ENCODE data around the gene ENOSF1. TPM values are rescaled to one million over a fixed set of nuclear protein-coding genes. Genes with fewer than 3 reads are reported as not detected.
"Not testable (repeated sequence)": the region's sequence is repeated elsewhere in the genome, so short reads cannot be mapped to it uniquely, and the experiment has no call there.

Gene ENOSF1
- total RNA-seq, 2 experiments from 2014 or later = 61.3 to 66.1 TPM

GRCh38 chr18:703213-703967 lies 9.0 kb downstream of the ENOSF1 start:
- Mint-ChIP-seq H3K4me3 (no peak overlapping the region), H3K27ac (peak overlapping the region; percentile 67), H3K36me3 (ENCODE audit: low read depth) (peaks cover 48% of the 10 kb centered on the region), H3K4me1 (ENCODE audit: low read depth) (peaks cover 29% of the 10 kb centered on the region), H3K9me3 (no peaks in the 10 kb centered on the region), H3K27me3 (ENCODE audit: low read depth) (no peaks in the 10 kb centered on the region)
- DNase-seq = no peak
- intact Hi-C loops (cut with micrococcal nuclease) = no loop called here
- CTCF ChIA-PET = interaction anchor here (0.7 to 1.6 kb wide), 4 partner anchors 10 to 136 kb away, joined by 3 to 4 read pairs (median 4); no protein-coding TSS in a partner anchor

DNA sequence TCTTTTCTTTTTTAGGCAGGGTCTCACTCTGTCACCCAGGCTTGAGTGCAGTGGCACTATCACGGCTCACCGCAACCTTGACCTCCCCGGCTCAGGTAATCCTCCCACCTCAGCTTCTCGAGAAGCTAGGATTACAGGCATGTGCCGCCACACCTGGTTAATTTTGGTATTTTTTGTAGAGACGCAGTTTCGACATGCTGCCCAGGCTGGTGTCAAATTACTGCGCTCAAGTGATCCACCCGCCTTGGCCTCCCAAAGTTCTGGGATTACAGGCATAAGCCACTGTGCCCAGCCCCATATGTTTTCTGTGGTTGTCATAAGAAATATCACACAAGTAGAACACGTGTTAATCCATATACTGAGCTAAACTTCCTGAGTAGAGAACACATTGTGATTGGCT lies 14.6 kb downstream of the ENOSF1 start:
- Mint-ChIP-seq H3K36me3 (ENCODE audit: low read depth) (peaks cover 35% of the 10 kb centered on the region), H3K27ac (no peak overlapping the region), H3K4me1 (ENCODE audit: low read depth) (peaks cover 5% of the 10 kb centered on the region), H3K27me3 (ENCODE audit: low read depth) (no peaks in the 10 kb centered on the region), H3K4me3 (no peak overlapping the region), H3K9me3 (no peaks in the 10 kb centered on the region)
- DNase-seq = no peak
- intact Hi-C loops (cut with micrococcal nuclease) = no loop called here
- CTCF ChIA-PET = interaction anchor here (0.8 to 1.4 kb wide), 3 partner anchors 10 to 73 kb away, joined by 3 to 4 read pairs (median 3); no protein-coding TSS in a partner anchor

- Mint-ChIP-seq H3K27ac (no peak overlapping the region), H3K4me1 (ENCODE audit: low read depth) (peaks cover 3% of the 10 kb centered on the region), H3K9me3 (no peaks in the 10 kb centered on the region), H3K27me3 (ENCODE audit: low read depth) (no peaks in the 10 kb centered on the region), H3K4me3 (no peak overlapping the region), H3K36me3 (ENCODE audit: low read depth) (peaks cover 39% of the 10 kb centered on the region)
- intact Hi-C loops (cut with micrococcal nuclease) = no loop called here
- no peak for DNase-seq
- CTCF ChIA-PET = interaction anchor here (1.4 kb wide), 1 partner anchor 11 kb away, joined by 4 read pairs; no protein-coding TSS in a partner anchor
Measured at GRCh38 chr18:697012-697411, 15.4 kb downstream of the ENOSF1 start.

- Mint-ChIP-seq H3K9me3 (no peaks in the 10 kb centered on the region), H3K4me3 (no peak overlapping the region), H3K4me1 (ENCODE audit: low read depth) (peaks cover 3% of the 10 kb centered on the region), H3K27ac (peak overlapping the region; percentile 24), H3K27me3 (ENCODE audit: low read depth) (no peaks in the 10 kb centered on the region), H3K36me3 (ENCODE audit: low read depth) (peaks cover 35% of the 10 kb centered on the region)
- no peak for DNase-seq
- intact Hi-C loops (cut with micrococcal nuclease) = loop anchor here (2.0 kb wide), 1 partner anchor 17 kb away; no protein-coding TSS in a partner anchor
- CTCF ChIA-PET = no interaction called here
Measured at GRCh38 chr18:693466-694187, 18.8 kb downstream of the ENOSF1 start.

DNA sequence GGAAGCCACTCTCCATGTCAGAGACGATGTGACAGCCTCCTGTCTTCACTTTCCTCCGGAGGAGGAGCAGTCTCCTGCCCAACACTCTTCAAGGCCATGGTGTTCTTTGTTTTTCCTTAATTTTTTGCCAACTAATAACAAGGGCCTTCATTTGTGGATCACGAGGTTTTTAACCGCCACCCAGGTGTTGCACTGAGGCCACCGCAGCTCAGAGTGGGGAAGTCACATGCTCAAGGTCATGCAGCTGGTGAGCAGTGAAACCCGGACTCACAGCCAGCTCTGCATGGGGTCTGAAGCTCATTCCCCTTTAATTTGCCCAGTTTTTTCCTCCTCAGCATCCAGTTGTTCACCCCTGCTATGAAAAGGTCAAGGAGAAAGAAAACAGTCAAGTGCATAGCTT lies 19.6 kb downstream of the ENOSF1 start:
- Mint-ChIP-seq H3K4me3 (no peak overlapping the region), H3K4me1 (ENCODE audit: low read depth) (peaks cover 3% of the 10 kb centered on the region), H3K27me3 (ENCODE audit: low read depth) (no peaks in the 10 kb centered on the region), H3K27ac (no peak overlapping the region), H3K9me3 (no peaks in the 10 kb centered on the region), H3K36me3 (ENCODE audit: low read depth) (peaks cover 36% of the 10 kb centered on the region)
- CTCF ChIA-PET = interaction anchor here (0.6 kb wide), 1 partner anchor 47 kb away, joined by 3 read pairs; no protein-coding TSS in a partner anchor
- intact Hi-C loops (cut with micrococcal nuclease) = no loop called here
- DNase-seq = no peak

DNA sequence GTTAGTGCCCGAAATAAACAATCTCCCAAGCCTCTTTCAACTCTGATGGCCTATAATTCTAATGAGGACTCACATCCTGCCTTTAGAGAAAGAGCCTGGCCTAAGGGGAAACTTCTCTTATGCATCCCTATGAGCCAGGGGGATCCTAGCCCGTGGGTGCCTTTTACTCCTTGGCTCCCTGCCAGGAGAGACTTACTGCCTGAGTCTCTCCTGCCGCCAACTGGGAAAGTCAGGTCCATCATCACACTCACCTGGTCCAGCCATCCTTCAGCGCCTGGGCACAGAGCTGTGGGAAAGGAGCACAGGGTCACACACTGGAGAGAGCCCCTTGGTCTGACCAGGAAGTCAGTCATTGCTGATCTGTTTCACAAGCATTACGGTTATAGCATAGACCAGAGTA lies 24.1 kb downstream of the ENOSF1 start:
- no peak for DNase-seq
- Mint-ChIP-seq H3K27ac (no peak overlapping the region), H3K27me3 (ENCODE audit: low read depth) (no peaks in the 10 kb centered on the region), H3K4me1 (ENCODE audit: low read depth) (peaks cover under 1% of the 10 kb centered on the region), H3K4me3 (no peak overlapping the region), H3K9me3 (no peaks in the 10 kb centered on the region), H3K36me3 (ENCODE audit: low read depth) (peaks cover 55% of the 10 kb centered on the region)
- intact Hi-C loops (cut with micrococcal nuclease) = no loop called here
- CTCF ChIA-PET = interaction anchor here (0.6 kb wide), 1 partner anchor 54 kb away, joined by 3 read pairs; no protein-coding TSS in a partner anchor

GRCh38 chr18:686339-687111 lies 25.9 kb downstream of the ENOSF1 start:
- peaks cover 59% of the 10 kb centered on the region for H3K36me3 Mint-ChIP-seq (ENCODE audit: low read depth)
- H3K27me3 Mint-ChIP-seq (ENCODE audit: low read depth) = no peaks in the 10 kb centered on the region
- no peak for DNase-seq
- intact Hi-C loops (cut with micrococcal nuclease) = no loop called here
- H3K27ac Mint-ChIP-seq = no peak overlapping the region
- H3K4me1 Mint-ChIP-seq (ENCODE audit: low read depth) = peaks cover 15% of the 10 kb centered on the region
- H3K9me3 Mint-ChIP-seq = no peaks in the 10 kb centered on the region
- CTCF ChIA-PET = interaction anchor here (1.2 to 1.3 kb wide), 2 partner anchors 29 to 153 kb away, joined by 3 read pairs; partner anchors contain the start of gene TYMS
- no peak overlapping the region for H3K4me3 Mint-ChIP-seq

- CTCF ChIA-PET = no interaction called here
- Mint-ChIP-seq H3K4me3 (no peak overlapping the region), H3K9me3 (no peaks in the 10 kb centered on the region), H3K27me3 (ENCODE audit: low read depth) (no peaks in the 10 kb centered on the region), H3K4me1 (ENCODE audit: low read depth) (peaks cover 16% of the 10 kb centered on the region), H3K27ac (no peak overlapping the region), H3K36me3 (ENCODE audit: low read depth) (peaks cover 64% of the 10 kb centered on the region)
- intact Hi-C loops (cut with micrococcal nuclease) = no loop called here
- no peak for DNase-seq
Measured at GRCh38 chr18:685438-685837, 27.0 kb downstream of the ENOSF1 start.

DNA sequence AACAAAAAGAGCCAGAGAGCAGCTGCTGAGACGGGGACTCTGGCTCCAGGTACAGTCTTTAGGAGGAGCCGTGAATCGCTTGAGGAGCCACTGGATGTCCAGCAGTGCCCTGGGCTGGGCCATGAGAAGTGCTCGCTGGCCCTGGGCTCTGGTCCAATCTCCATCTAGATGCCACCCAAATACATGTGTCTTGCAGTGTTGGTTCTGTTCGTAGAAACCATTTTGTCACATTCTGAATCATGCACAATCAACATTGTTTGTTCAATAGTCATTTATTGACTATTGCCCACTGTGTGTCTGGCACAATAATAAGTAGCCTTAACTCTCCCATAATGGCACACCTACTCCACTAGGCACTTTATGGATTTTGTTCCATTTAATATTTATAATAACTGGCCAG lies 28.9 kb downstream of the ENOSF1 start:
- peaks cover 17% of the 10 kb centered on the region for H3K4me1 Mint-ChIP-seq (ENCODE audit: low read depth)
- peaks cover 71% of the 10 kb centered on the region for H3K36me3 Mint-ChIP-seq (ENCODE audit: low read depth)
- H3K9me3 Mint-ChIP-seq = no peaks in the 10 kb centered on the region
- no peak overlapping the region for H3K27ac Mint-ChIP-seq
- H3K27me3 Mint-ChIP-seq (ENCODE audit: low read depth) = no peaks in the 10 kb centered on the region
- CTCF ChIA-PET = interaction anchor here (1.0 to 1.8 kb wide), 2 partner anchors 20 to 156 kb away, joined by 4 to 10 read pairs; no protein-coding TSS in a partner anchor
- no peak overlapping the region for H3K4me3 Mint-ChIP-seq
- no peak for DNase-seq
- intact Hi-C loops (cut with micrococcal nuclease) = no loop called here

DNA sequence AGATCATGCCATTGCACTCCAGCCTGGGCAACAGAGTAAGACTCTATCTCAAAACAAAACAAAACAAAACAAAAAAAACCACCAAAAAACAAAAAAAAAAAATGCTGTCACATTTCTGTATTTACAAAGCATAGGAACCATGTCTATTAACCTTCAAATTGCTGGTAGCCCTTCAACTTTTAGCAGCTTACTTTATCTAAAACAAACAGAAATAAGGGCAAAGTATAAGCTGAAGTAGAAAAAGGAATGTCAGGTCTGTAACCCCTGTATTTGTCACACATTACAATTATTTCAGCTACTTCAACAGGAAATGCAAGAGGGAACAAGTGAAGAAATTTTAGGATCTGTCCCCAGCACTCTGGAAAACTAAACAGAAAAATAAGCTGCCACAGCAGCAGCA lies 29.6 kb downstream of the ENOSF1 start:
- H3K4me1 Mint-ChIP-seq (ENCODE audit: low read depth) = peaks cover 17% of the 10 kb centered on the region
- H3K27ac Mint-ChIP-seq = no peak overlapping the region
- peaks cover 70% of the 10 kb centered on the region for H3K36me3 Mint-ChIP-seq (ENCODE audit: low read depth)
- no peak overlapping the region for H3K4me3 Mint-ChIP-seq
- intact Hi-C loops (cut with micrococcal nuclease) = loop anchor here (1.0 kb wide), 2 partner anchors 25 to 525 kb away; partner anchors contain the start of gene USP14
- CTCF ChIA-PET = interaction anchor here (0.7 to 1.8 kb wide), 4 partner anchors 30 to 288 kb away, joined by 3 to 11 read pairs (median 6); partner anchors contain the start of gene ENOSF1
- H3K27me3 Mint-ChIP-seq (ENCODE audit: low read depth) = no peaks in the 10 kb centered on the region
- no peak for DNase-seq
- no peaks in the 10 kb centered on the region for H3K9me3 Mint-ChIP-seq

DNA sequence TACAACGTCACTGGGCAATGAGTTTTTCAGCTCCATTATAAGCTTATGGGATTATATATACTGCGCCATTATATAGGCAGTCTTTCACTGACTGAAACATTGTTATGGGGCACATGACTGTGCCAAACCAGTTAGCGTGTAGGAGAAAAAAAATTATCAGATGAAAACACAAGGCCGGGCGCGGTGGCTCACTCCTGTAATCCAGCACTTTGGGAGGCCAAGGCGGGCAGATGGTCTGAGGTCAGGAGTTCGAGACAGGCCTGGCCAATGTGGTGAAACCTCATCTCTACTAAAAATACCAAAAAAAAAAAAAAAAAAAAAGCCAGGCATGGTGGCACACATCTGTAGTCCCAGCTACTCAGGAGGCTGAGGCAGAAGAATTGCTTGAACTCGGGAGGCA lies 30.0 kb downstream of the ENOSF1 start:
- H3K9me3 Mint-ChIP-seq; H3K27me3 Mint-ChIP-seq (ENCODE audit: low read depth); DNase-seq; H3K4me3 Mint-ChIP-seq: not testable (repeated sequence)
- Mint-ChIP-seq H3K36me3 (ENCODE audit: low read depth) (peaks cover 69% of the 10 kb centered on the region), H3K27ac (peak overlapping the region; percentile 37), H3K4me1 (ENCODE audit: low read depth) (peaks cover 17% of the 10 kb centered on the region)
- CTCF ChIA-PET = interaction anchor here (0.6 to 1.8 kb wide), 3 partner anchors 24 to 157 kb away, joined by 3 to 11 read pairs (median 10); partner anchors contain the start of gene ENOSF1
- intact Hi-C loops (cut with micrococcal nuclease) = loop anchor here (1.0 kb wide), 2 partner anchors 24 to 524 kb away; partner anchors contain the start of gene USP14

Measured in activated naive CD4-positive, alpha-beta T cell treated with anti-CD3 and anti-CD28 coated beads for 36 hours (primary cell).